ENCODE measurements around the gene TMEM14A.
A peak's percentile ranks its signal among the peaks of the same experiment; 100 is the strongest.

The TMEM14A gene

GRCh38 chr6:52662031-52662430 is 8.9 kb upstream of the TMEM14A start:
- Histone ChIP-seq H3K9me3 (ENCODE audit: severe bottlenecking) (no peaks in the 10 kb centered on the region), H3K4me1 (ENCODE audit: insufficient read depth, poor library complexity, severe bottlenecking) (peaks cover 9% of the 10 kb centered on the region), H3K36me3 (ENCODE audit: low read depth) (no peaks in the 10 kb centered on the region), H3K4me3 (ENCODE audit: severe bottlenecking) (no peak overlapping the region), H3K27me3 (ENCODE audit: insufficient read depth, poor library complexity, severe bottlenecking) (no peaks in the 10 kb centered on the region), H3K27ac (ENCODE audit: poor library complexity, severe bottlenecking) (no peak overlapping the region)
- no peak for TF ChIP-seq CTCF (IDR thresholded peaks at IDR 0.05; ENCODE audit: poor library complexity, severe bottlenecking)
- no peak for DNase-seq (ENCODE audit: low spot score)
- no peak for ATAC-seq (ENCODE audit: low read depth)

GRCh38 chr6:52663120-52663935 is 7.6 kb upstream of the TMEM14A start:
- H3K36me3 ChIP-seq (ENCODE audit: low read depth) = no peaks in the 10 kb centered on the region
- ATAC-seq (ENCODE audit: low read depth) (0 out of 3 replicates have a peak, but pooled peaks have one; percentile 9), DNase-seq (ENCODE audit: low spot score) (no peak)
- peaks cover 9% of the 10 kb centered on the region for H3K4me1 ChIP-seq (ENCODE audit: insufficient read depth, poor library complexity, severe bottlenecking)
- no peaks in the 10 kb centered on the region for H3K27me3 ChIP-seq (ENCODE audit: insufficient read depth, poor library complexity, severe bottlenecking)
- TF ChIP-seq CTCF (IDR thresholded peaks at IDR 0.05; ENCODE audit: poor library complexity, severe bottlenecking) = peak; percentile 92
- peak overlapping the region; percentile 55 for H3K4me3 ChIP-seq (ENCODE audit: severe bottlenecking)
- H3K9me3 ChIP-seq (ENCODE audit: severe bottlenecking) = no peaks in the 10 kb centered on the region
- H3K27ac ChIP-seq (ENCODE audit: poor library complexity, severe bottlenecking) = no peak overlapping the region

- Histone ChIP-seq H3K4me3 (ENCODE audit: severe bottlenecking) (peak overlapping the region; percentile 55), H3K27me3 (ENCODE audit: insufficient read depth, poor library complexity, severe bottlenecking) (no peaks in the 10 kb centered on the region), H3K9me3 (ENCODE audit: severe bottlenecking) (no peaks in the 10 kb centered on the region), H3K27ac (ENCODE audit: poor library complexity, severe bottlenecking) (no peak overlapping the region), H3K4me1 (ENCODE audit: insufficient read depth, poor library complexity, severe bottlenecking) (peaks cover 9% of the 10 kb centered on the region), H3K36me3 (ENCODE audit: low read depth) (no peaks in the 10 kb centered on the region)
- TF ChIP-seq CTCF (IDR thresholded peaks at IDR 0.05; ENCODE audit: poor library complexity, severe bottlenecking) = peak; percentile 77
- no peak for ATAC-seq (ENCODE audit: low read depth)
- no peak for DNase-seq (ENCODE audit: low spot score)
Observed at GRCh38 chr6:52663936-52664185, 7.1 kb upstream of the TMEM14A start.

- H3K27me3 ChIP-seq (ENCODE audit: insufficient read depth, poor library complexity, severe bottlenecking) = no peaks in the 10 kb centered on the region
- no peak overlapping the region for H3K27ac ChIP-seq (ENCODE audit: poor library complexity, severe bottlenecking)
- TF ChIP-seq CTCF (IDR thresholded peaks at IDR 0.05; ENCODE audit: poor library complexity, severe bottlenecking) = peak; percentile 5
- H3K9me3 ChIP-seq (ENCODE audit: severe bottlenecking) = no peaks in the 10 kb centered on the region
- ATAC-seq (ENCODE audit: low read depth) (peak; percentile 98), DNase-seq (ENCODE audit: low spot score) (peak; percentile 89)
- H3K36me3 ChIP-seq (ENCODE audit: low read depth) = no peaks in the 10 kb centered on the region
- H3K4me3 ChIP-seq (ENCODE audit: severe bottlenecking) = peak overlapping the region; percentile 55
- peaks cover 9% of the 10 kb centered on the region for H3K4me1 ChIP-seq (ENCODE audit: insufficient read depth, poor library complexity, severe bottlenecking)
Observed at GRCh38 chr6:52664186-52664990, 6.5 kb upstream of the TMEM14A start.
